Mesendoderm (in vitro differentiated cells): ENCODE results near the gene DLG1.

Source experiments
- DNase-seq: peaks from one replicate; pipeline ENCODE4 v3.0.0; 2013
- H2AK5ac ChIP-seq: 2 replicates; pipeline ENCODE4 v1.6.1; 2013; ENCODE audit warnings: low read length, inconsistent platforms
- H2BK120ac ChIP-seq: 2 replicates; pipeline ENCODE4 v1.6.1; 2013; ENCODE audit warnings: low read depth, mild to moderate bottlenecking, low read length, moderate library complexity, mixed read lengths
- H2BK15ac ChIP-seq: replicated peaks from 2 replicates; pipeline ENCODE4 v1.6.1; 2013; ENCODE audit warnings: low read depth, mild to moderate bottlenecking, moderate library complexity
- H2BK5ac ChIP-seq: 2 replicates; pipeline ENCODE4 v1.6.1; 2013; ENCODE audit warnings: low read length, inconsistent platforms
- H3K18ac ChIP-seq: 2 replicates; pipeline ENCODE4 v1.6.1; 2013; ENCODE audit warnings: mild to moderate bottlenecking, low read length, mixed read lengths
- H3K23ac ChIP-seq: one replicate; pipeline ENCODE4 v1.6.1; 2013; ENCODE audit warnings: low read length
- H3K27ac ChIP-seq: 2 replicates; pipeline ENCODE4 v1.5.1; 2013; ENCODE audit warnings: low read depth, mild to moderate bottlenecking, inconsistent platforms, low read length, moderate library complexity
- H3K27me3 ChIP-seq: 2 replicates; pipeline ENCODE4 v1.6.1; 2013; ENCODE audit warnings: low read length, control low read depth, mild to moderate bottlenecking, inconsistent platforms; ENCODE audit not compliant: insufficient read depth, poor library complexity
- H3K36me3 ChIP-seq: 2 replicates; pipeline ENCODE4 v1.6.1; 2013; ENCODE audit warnings: low read length, inconsistent platforms; ENCODE audit not compliant: control insufficient read depth, insufficient read depth
- H3K4ac ChIP-seq: one replicate; pipeline ENCODE4 v1.6.1; 2013; ENCODE audit warnings: low read depth, mild to moderate bottlenecking, low read length, moderate library complexity
- H3K4me1 ChIP-seq: 2 replicates; pipeline ENCODE4 v1.6.1; 2013; ENCODE audit warnings: low read depth, low read length, inconsistent platforms; ENCODE audit not compliant: control insufficient read depth
- H3K4me2 ChIP-seq: 2 replicates; pipeline ENCODE4 v1.6.1; 2013; ENCODE audit warnings: low read length
- H3K4me3 ChIP-seq: 2 replicates; pipeline ENCODE4 v1.5.1; 2013; ENCODE audit warnings: mild to moderate bottlenecking, low read length
- H3K56ac ChIP-seq: one replicate; pipeline ENCODE4 v1.6.1; 2013; ENCODE audit warnings: low read length
- H3K79me1 ChIP-seq: 2 replicates; pipeline ENCODE4 v1.6.1; 2013; ENCODE audit warnings: low read length, inconsistent platforms
- H3K79me2 ChIP-seq: 2 replicates; pipeline ENCODE4 v1.6.1; 2013; ENCODE audit warnings: mild to moderate bottlenecking, low read length; ENCODE audit not compliant: control insufficient read depth, insufficient read depth
- H3K9ac ChIP-seq: 2 replicates; pipeline ENCODE4 v1.6.1; 2013; ENCODE audit warnings: low read length, inconsistent platforms
- H4K5ac ChIP-seq: one replicate; pipeline ENCODE4 v1.6.1; 2013; ENCODE audit warnings: low read length
- H4K8ac ChIP-seq: one replicate; pipeline ENCODE4 v1.6.1; 2013; ENCODE audit warnings: low read depth, mild to moderate bottlenecking, control low read depth, low read length, moderate library complexity
- WGBS: extraction: QIAGEN DNeasy Blood & Tissue Kit; methylation state at CpG from one replicate; pipeline ENCODE4 v1.1.7; 2013; ENCODE audit warnings: low lambda C conversion rate, missing lambda C conversion rate; ENCODE audit not compliant: insufficient coverage; ENCODE audit errors: extremely low coverage; 5-methylcytosine and 5-hydroxymethylcytosine counted together

The DLG1 gene

GRCh38 chr3:197343111-197343510 lies 44.7 kb upstream of the DLG1 start:
- Histone ChIP-seq H4K5ac (no peak overlapping the region), H2BK5ac (no peak overlapping the region), H3K27me3 (no peaks in the 10 kb centered on the region), H3K4me3 (no peak overlapping the region), H3K4me1 (peaks cover 2% of the 10 kb centered on the region), H3K36me3 (no peaks in the 10 kb centered on the region), H3K4me2 (no peak overlapping the region), H2BK15ac (no peak overlapping the region), H3K56ac (no peak overlapping the region), H2BK120ac (no peak overlapping the region), H3K4ac (no peak overlapping the region), H3K23ac (no peak overlapping the region), H3K18ac (no peak overlapping the region), H3K79me2 (no peaks in the 10 kb centered on the region), H3K27ac (no peak overlapping the region), H3K79me1 (no peaks in the 10 kb centered on the region), H4K8ac (no peak overlapping the region), H2AK5ac (no peak overlapping the region), H3K9ac (no peak overlapping the region)
- no peak for DNase-seq
- no CpG with 5 or more reads among the region's 6 CpGs for WGBS

GRCh38 chr3:197340521-197340871 lies 42.1 kb upstream of the DLG1 start:
- Histone ChIP-seq H3K4me2 (no peak overlapping the region), H3K56ac (no peak overlapping the region), H3K4me3 (no peak overlapping the region), H3K27me3 (no peaks in the 10 kb centered on the region), H3K18ac (no peak overlapping the region), H3K4me1 (peaks cover 2% of the 10 kb centered on the region), H3K36me3 (no peaks in the 10 kb centered on the region), H4K8ac (no peak overlapping the region), H2AK5ac (no peak overlapping the region), H2BK120ac (no peak overlapping the region), H3K79me2 (no peaks in the 10 kb centered on the region), H3K9ac (no peak overlapping the region), H2BK5ac (peak overlapping the region; percentile 2), H3K27ac (peak overlapping the region; percentile 45), H3K4ac (no peak overlapping the region), H4K5ac (no peak overlapping the region), H3K79me1 (no peaks in the 10 kb centered on the region), H3K23ac (no peak overlapping the region), H2BK15ac (no peak overlapping the region)
- peak; percentile 38 for DNase-seq

DNA sequence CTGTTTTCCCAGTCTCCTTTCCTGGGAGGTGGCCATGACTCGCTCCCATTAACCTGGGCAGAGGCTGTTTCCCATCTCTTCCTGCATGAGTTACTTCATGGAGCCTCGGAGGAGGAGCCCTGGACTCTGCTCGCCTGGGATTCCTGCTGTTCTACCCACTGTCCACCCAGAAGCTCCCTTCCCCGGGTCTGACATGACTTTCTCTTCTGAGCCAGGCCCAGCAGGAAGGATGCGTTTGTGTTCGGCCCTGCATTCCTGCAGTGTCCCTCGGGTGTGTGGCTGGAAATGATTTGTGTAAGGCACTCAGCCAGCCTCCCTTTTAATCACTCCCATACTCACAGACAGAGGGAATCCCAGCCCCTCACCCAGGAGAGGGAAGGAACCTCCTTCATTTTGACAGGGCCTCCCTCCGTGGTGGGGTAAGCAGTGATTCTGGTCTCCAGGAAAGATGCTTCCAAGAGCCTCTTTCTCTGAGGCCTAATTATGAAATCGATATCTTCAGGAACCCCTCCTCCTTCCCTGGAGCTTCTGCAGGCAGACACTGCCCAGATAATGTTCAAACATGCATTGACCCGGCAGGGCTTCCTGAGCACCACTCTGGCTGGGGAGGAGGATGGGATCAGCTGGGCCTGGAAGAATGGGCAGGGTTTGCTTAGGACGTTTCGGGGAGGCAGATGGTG lies 41.6 kb upstream of the DLG1 start:
- no peak overlapping the region for H3K56ac ChIP-seq
- DNase-seq, result peak; percentile 23
- H2BK15ac ChIP-seq, result no peak overlapping the region
- H2BK5ac ChIP-seq, result peak overlapping the region; percentile 2
- no peaks in the 10 kb centered on the region for H3K79me1 ChIP-seq
- no peak overlapping the region for H4K5ac ChIP-seq
- peak overlapping the region; percentile 10 for H3K27ac ChIP-seq
- no CpG with 5 or more reads among the region's 12 CpGs for WGBS
- H3K36me3 ChIP-seq, result no peaks in the 10 kb centered on the region
- no peak overlapping the region for H2AK5ac ChIP-seq
- no peaks in the 10 kb centered on the region for H3K79me2 ChIP-seq
- H3K18ac ChIP-seq, result peak overlapping the region; percentile 6
- no peak overlapping the region for H3K4me3 ChIP-seq
- H4K8ac ChIP-seq, result no peak overlapping the region
- no peak overlapping the region for H3K4me2 ChIP-seq
- no peaks in the 10 kb centered on the region for H3K27me3 ChIP-seq
- no peak overlapping the region for H2BK120ac ChIP-seq
- no peak overlapping the region for H3K23ac ChIP-seq
- peaks cover 2% of the 10 kb centered on the region for H3K4me1 ChIP-seq
- H3K9ac ChIP-seq, result no peak overlapping the region
- H3K4ac ChIP-seq, result peak overlapping the region; percentile 6

DNA sequence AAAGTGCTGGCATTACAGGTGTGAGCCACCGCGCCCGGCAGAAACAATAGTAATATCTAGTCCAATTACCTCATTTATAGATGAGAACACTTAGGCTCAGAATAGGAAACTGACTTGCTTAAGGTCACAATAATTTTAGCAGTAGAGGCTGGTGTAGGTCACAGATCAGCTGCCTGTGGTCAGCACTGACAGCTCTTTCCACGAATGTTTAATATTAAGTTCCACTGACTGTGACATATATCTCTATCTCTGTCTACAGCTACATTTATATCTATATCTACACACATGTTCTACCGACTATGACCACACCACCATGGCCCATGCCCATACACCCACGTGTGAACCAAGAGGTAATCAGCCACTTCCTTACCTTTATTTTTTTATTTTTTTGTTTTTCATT lies 40.2 kb upstream of the DLG1 start:
- Histone ChIP-seq H2BK120ac (no peak overlapping the region), H3K56ac (no peak overlapping the region), H3K27ac (no peak overlapping the region), H2BK15ac (no peak overlapping the region), H3K4me2 (no peak overlapping the region), H4K5ac (no peak overlapping the region), H3K36me3 (no peaks in the 10 kb centered on the region), H3K27me3 (no peaks in the 10 kb centered on the region), H3K79me2 (no peaks in the 10 kb centered on the region), H2AK5ac (no peak overlapping the region), H3K23ac (no peak overlapping the region), H3K4ac (no peak overlapping the region), H4K8ac (no peak overlapping the region), H3K4me1 (peaks cover 2% of the 10 kb centered on the region), H2BK5ac (no peak overlapping the region), H3K79me1 (no peaks in the 10 kb centered on the region), H3K4me3 (no peak overlapping the region), H3K9ac (no peak overlapping the region), H3K18ac (no peak overlapping the region)
- WGBS, result no CpG with 5 or more reads among the region's 6 CpGs
- DNase-seq, result no peak

GRCh38 chr3:197337656-197338055 lies 39.2 kb upstream of the DLG1 start:
- Histone ChIP-seq H3K27me3 (no peaks in the 10 kb centered on the region), H4K5ac (no peak overlapping the region), H3K9ac (no peak overlapping the region), H4K8ac (no peak overlapping the region), H3K18ac (no peak overlapping the region), H3K4me3 (no peak overlapping the region), H3K79me2 (no peaks in the 10 kb centered on the region), H2BK15ac (no peak overlapping the region), H3K4me2 (no peak overlapping the region), H2BK5ac (no peak overlapping the region), H3K27ac (no peak overlapping the region), H3K4me1 (peaks cover 2% of the 10 kb centered on the region), H2BK120ac (no peak overlapping the region), H3K79me1 (no peaks in the 10 kb centered on the region), H2AK5ac (no peak overlapping the region), H3K23ac (no peak overlapping the region), H3K4ac (no peak overlapping the region), H3K36me3 (no peaks in the 10 kb centered on the region), H3K56ac (no peak overlapping the region)
- no peak for DNase-seq
- WGBS, result no CpG with 5 or more reads among the region's 4 CpGs

GRCh38 chr3:197337214-197337613 lies 38.8 kb upstream of the DLG1 start:
- peaks cover 2% of the 10 kb centered on the region for H3K4me1 ChIP-seq

More at GRCh38 chr3:197337214-197337613, 38.8 kb upstream of the DLG1 start:
- no peaks in the 10 kb centered on the region for H3K36me3 ChIP-seq
- H3K4me3 ChIP-seq, result no peak overlapping the region
- no peak overlapping the region for H2BK15ac ChIP-seq
- H3K79me2 ChIP-seq, result no peaks in the 10 kb centered on the region
- no peak overlapping the region for H3K23ac ChIP-seq
- H3K4ac ChIP-seq, result no peak overlapping the region
- H3K79me1 ChIP-seq, result no peaks in the 10 kb centered on the region
- no peaks in the 10 kb centered on the region for H3K27me3 ChIP-seq
- H3K4me2 ChIP-seq, result no peak overlapping the region
- DNase-seq, result no peak
- no peak overlapping the region for H3K27ac ChIP-seq
- no peak overlapping the region for H3K18ac ChIP-seq
- no peak overlapping the region for H3K9ac ChIP-seq
- no peak overlapping the region for H2BK120ac ChIP-seq
- no peak overlapping the region for H2AK5ac ChIP-seq
- H3K56ac ChIP-seq, result no peak overlapping the region
- WGBS, result no CpG with 5 or more reads among the region's 5 CpGs
- H4K5ac ChIP-seq, result no peak overlapping the region
- no peak overlapping the region for H4K8ac ChIP-seq
- H2BK5ac ChIP-seq, result no peak overlapping the region
